Activated CD4-positive, alpha-beta T cell treated with anti-CD3 and anti-CD28 coated beads, Interleukin-2, amount 10 ng/mL, durations not matched to agents 7 days and 5 days (primary cell): ENCODE results near the gene AUH. TPM values are rescaled to one million over a fixed set of nuclear protein-coding genes. Genes with fewer than 3 reads are reported as not detected.
"Not testable (repeated sequence)": the region's sequence is repeated elsewhere in the genome, so short reads cannot be mapped to it uniquely, and the experiment has no call there.

Experiments used
- CTCF ChIA-PET: fragments of 350-600 bp; sonication (Branson Sonifier 250); formaldehyde crosslinking; loops from one replicate; lab custom pipeline; 2021; ENCODE audit warnings: antibody characterized with exemption; lab: Charles Lee
- POLR2A ChIA-PET: fragments of 350-600 bp; sonication (Branson Sonifier 250); formaldehyde crosslinking; loops from one replicate; lab custom pipeline; 2021; ENCODE audit warnings: antibody characterized with exemption; lab: Charles Lee
- DNase-seq: peaks from one replicate; pipeline ENCODE4 v3.0.0-alpha.2; 2020
- H3K27ac Mint-ChIP-seq: one replicate; pipeline ENCODE4 v1.8.0; 2021; ENCODE audit warnings: mild to moderate bottlenecking, moderate library complexity, mixed read lengths
- H3K27me3 Mint-ChIP-seq: one replicate; pipeline ENCODE4 v1.8.0; 2021; ENCODE audit warnings: mixed read lengths
- H3K36me3 Mint-ChIP-seq: one replicate; pipeline ENCODE4 v1.8.0; 2021; ENCODE audit warnings: low read depth, mixed read lengths
- H3K4me1 Mint-ChIP-seq: one replicate; pipeline ENCODE4 v1.8.0; 2021; ENCODE audit warnings: mixed read lengths
- H3K4me3 Mint-ChIP-seq: one replicate; pipeline ENCODE4 v1.8.0; 2021; ENCODE audit warnings: mild to moderate bottlenecking, moderate library complexity, mixed read lengths
- H3K9me3 Mint-ChIP-seq: one replicate; pipeline ENCODE4 v1.8.0; 2021; ENCODE audit warnings: mixed read lengths
- total RNA-seq, 2 experiments: library from RNA; stranded (reverse); gene quantifications; one replicate each; pipeline ENCODE4 v1.2.3, GENCODE V29; 2021

AUH gene
- total RNA-seq, 2 experiments from 2014 or later = 16.8 to 17.0 TPM

DNA sequence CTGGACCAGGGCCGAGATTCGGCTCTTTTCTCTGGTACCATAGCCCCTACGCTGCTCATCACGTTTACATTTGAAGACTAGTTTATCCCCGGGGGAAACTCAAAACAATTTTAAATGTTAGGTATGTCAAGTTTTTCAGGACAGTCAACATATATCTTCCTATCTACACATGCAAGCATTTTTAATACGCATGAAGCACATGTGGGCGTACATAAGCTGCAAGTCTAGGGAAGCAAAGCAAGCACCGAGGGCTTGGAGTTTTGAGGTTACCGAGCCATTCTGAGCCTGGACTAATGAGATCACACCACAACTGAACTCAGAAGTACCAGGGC, 154.4 kb downstream of the AUH start:
- DNase-seq = no peak
- peak overlapping the region; percentile 87 for H3K27ac Mint-ChIP-seq
- peak overlapping the region; percentile 59 for H3K4me3 Mint-ChIP-seq
- ChIA-PET POLR2A (interaction anchor here (0.7 to 1.2 kb wide), 2 partner anchors 42 to 143 kb away, joined by 3 to 5 read pairs; no protein-coding TSS in a partner anchor), CTCF (interaction anchor here (0.6 to 1.5 kb wide), 5 partner anchors 11 to 44 kb away, joined by 3 to 7 read pairs (median 4); no protein-coding TSS in a partner anchor)
- H3K9me3 Mint-ChIP-seq = peaks cover 30% of the 10 kb centered on the region
- H3K36me3 Mint-ChIP-seq = peaks cover 51% of the 10 kb centered on the region
- H3K27me3 Mint-ChIP-seq = no peaks in the 10 kb centered on the region
- H3K4me1 Mint-ChIP-seq = peaks cover 49% of the 10 kb centered on the region

DNA sequence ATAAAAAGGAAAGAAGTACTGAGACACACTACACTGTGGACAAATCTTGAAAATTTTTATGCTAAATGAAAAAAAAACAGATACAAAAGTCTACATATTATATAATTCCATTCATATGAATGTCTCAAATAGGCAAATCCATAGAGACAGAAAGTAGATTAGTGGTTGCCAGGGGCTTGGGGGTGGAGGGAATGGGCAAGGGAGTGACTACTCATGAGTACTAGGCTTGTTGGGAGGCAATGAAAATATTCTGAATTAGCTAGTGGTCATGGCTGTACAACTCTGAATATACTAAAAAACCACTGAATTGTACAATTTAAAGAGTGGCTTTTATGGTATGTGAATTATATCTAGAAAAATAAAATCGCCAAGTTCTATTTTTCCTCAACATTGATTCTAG, 154.9 kb downstream of the AUH start:
- ChIA-PET CTCF (interaction anchor here (0.6 to 1.8 kb wide), 4 partner anchors 11 to 1006 kb away, joined by 3 to 7 read pairs (median 4); no protein-coding TSS in a partner anchor), POLR2A (no interaction called here)
- Mint-ChIP-seq H3K27ac (no peak overlapping the region), H3K27me3 (no peaks in the 10 kb centered on the region), H3K4me1 (peaks cover 50% of the 10 kb centered on the region), H3K9me3 (peaks cover 34% of the 10 kb centered on the region), H3K36me3 (peaks cover 50% of the 10 kb centered on the region), H3K4me3 (no peak overlapping the region)
- DNase-seq = no peak

DNA sequence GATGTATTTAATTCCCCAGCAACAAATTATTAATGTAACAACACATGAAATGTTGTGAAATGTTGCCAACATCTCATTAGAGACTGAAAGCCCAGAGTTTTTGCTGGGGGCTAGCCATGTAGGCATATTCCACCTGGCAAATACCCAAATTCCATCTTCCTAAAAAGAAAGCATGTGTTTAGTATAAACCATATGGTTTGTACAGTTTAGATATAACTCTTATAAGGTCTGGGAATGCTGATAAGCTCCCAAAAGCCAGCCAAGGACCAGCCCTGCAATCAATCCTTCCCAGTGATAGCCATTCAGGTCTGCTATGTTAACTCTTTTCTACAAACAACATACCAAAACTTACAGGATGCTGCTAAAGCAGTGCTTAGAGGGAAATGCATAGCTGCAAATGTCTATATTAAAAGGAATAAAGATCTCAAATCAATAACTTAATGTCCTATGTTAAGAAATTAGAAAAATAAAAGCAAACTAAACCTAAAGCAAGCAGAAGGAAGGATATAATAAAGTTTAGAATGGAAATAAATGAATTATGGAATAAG, 158.9 kb downstream of the AUH start:
- Mint-ChIP-seq H3K36me3 (peaks cover 50% of the 10 kb centered on the region), H3K4me1 (peaks cover 47% of the 10 kb centered on the region), H3K9me3 (peaks cover 57% of the 10 kb centered on the region), H3K27me3 (no peaks in the 10 kb centered on the region), H3K4me3 (no peak overlapping the region), H3K27ac (no peak overlapping the region)
- ChIA-PET POLR2A (no interaction called here), CTCF (interaction anchor here (2.1 kb wide), 1 partner anchor 18 kb away, joined by 5 read pairs; no protein-coding TSS in a partner anchor)
- DNase-seq = no peak

DNA sequence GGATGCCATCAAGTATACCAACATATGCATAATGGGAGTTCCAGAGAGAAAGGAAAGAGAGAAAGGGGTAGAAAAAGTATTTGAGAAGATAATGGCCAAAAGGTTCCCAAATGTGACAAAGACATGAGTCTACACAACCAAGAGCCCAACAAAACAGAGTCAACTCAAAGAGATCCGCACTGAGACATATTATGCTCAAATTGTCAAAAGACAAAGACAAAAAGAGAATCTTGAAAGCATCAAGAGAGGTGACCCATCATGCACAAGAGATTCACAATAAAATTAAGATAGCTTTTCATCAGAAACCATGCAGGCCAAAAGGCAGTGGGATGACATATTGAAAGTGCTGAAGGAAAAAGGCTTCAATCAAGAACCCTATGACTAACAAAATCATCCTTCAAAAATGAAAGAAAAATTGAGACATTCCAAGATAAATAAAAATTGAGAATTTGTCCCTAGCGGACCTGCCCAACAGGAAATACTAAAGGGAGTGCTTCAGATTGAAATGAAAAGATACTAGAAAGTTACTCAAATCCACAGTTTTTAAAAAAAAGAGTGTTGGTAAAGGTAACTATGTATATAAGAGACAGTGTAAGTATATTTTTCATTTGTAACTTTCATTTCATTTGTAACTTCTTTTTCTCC, 160.9 kb downstream of the AUH start:
- H3K27me3 Mint-ChIP-seq = no peaks in the 10 kb centered on the region
- H3K27ac Mint-ChIP-seq = no peak overlapping the region
- no peak for DNase-seq
- peaks cover 50% of the 10 kb centered on the region for H3K9me3 Mint-ChIP-seq
- H3K36me3 Mint-ChIP-seq = peaks cover 53% of the 10 kb centered on the region
- CTCF ChIA-PET = interaction anchor here (0.8 to 2.1 kb wide), 4 partner anchors 8 to 50 kb away, joined by 3 to 5 read pairs (median 4); no protein-coding TSS in a partner anchor
- H3K4me3 Mint-ChIP-seq = no peak overlapping the region
- H3K4me1 Mint-ChIP-seq = peaks cover 39% of the 10 kb centered on the region
- POLR2A ChIA-PET = no interaction called here

DNA sequence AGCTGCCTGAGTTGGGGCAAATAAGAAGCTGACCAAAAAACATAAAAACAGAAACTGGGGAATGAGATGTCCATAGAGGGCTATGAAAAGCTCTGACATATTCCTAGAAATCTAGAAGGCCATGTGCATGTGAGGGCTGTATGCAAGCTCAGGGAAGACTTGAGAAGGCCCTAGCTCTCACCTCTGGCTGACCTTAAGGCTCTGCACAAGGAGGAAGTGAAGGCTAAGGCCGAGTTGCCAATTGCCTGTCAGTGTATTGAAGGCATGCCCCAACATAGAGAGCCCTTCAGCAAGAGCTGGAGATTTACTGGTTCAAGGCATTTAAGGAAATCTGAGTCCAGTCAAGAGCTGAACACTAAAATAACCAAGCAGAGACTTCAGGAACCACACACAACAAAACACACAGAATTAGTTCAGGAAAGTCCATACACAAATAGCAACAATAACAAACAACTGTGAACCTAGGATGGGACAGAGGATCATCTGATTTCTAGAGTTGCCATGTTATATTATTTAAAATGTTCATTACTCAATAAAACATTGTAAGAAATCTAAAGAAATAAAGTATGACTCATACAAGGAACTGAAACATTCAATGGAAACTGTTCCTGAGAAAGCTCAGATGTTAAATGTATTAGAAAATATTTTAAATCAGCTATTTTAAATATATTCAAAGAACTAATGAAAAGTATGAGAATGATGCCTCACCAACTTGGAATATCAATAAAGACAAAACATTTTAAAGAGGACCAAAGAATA, 161.8 kb downstream of the AUH start:
- H3K36me3 Mint-ChIP-seq = peaks cover 49% of the 10 kb centered on the region
- H3K27ac Mint-ChIP-seq = no peak overlapping the region
- H3K4me3 Mint-ChIP-seq = no peak overlapping the region
- H3K9me3 Mint-ChIP-seq = peaks cover 50% of the 10 kb centered on the region
- DNase-seq = no peak
- CTCF ChIA-PET = interaction anchor here (0.6 to 2.1 kb wide), 7 partner anchors 9 to 107 kb away, joined by 3 to 5 read pairs (median 3); no protein-coding TSS in a partner anchor
- POLR2A ChIA-PET = no interaction called here
- H3K27me3 Mint-ChIP-seq = no peaks in the 10 kb centered on the region
- peaks cover 44% of the 10 kb centered on the region for H3K4me1 Mint-ChIP-seq

DNA sequence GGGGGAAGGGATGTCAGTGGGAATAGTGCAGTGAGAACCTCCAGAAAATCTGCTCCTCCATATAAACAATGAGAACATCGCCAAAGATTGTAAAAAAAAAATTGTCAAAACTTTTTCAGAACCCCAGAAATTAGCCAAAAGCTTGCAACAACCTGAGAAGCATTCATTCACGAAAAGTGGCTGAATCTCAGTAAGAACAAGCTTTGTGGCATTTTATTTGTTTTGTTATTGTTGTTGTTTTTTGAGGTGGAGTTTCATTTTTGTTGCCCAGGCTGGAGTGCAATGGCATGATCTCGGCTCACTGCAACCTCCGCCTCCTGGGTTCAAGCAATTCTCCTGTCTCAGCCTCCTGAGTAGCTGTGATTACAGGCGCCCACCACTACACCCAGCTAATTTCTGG, 162.8 kb downstream of the AUH start:
- Mint-ChIP-seq H3K36me3 (peaks cover 41% of the 10 kb centered on the region), H3K9me3 (peaks cover 45% of the 10 kb centered on the region), H3K4me1 (peaks cover 51% of the 10 kb centered on the region)
- CTCF ChIA-PET = interaction anchor here (0.7 to 1.8 kb wide), 6 partner anchors 9 to 106 kb away, joined by 3 to 4 read pairs (median 4); no protein-coding TSS in a partner anchor
- not testable (repeated sequence) for H3K4me3 Mint-ChIP-seq, H3K27ac Mint-ChIP-seq, H3K27me3 Mint-ChIP-seq, DNase-seq
- POLR2A ChIA-PET = interaction anchor here (1.1 kb wide), 1 partner anchor 9 kb away, joined by 3 read pairs; no protein-coding TSS in a partner anchor

DNA sequence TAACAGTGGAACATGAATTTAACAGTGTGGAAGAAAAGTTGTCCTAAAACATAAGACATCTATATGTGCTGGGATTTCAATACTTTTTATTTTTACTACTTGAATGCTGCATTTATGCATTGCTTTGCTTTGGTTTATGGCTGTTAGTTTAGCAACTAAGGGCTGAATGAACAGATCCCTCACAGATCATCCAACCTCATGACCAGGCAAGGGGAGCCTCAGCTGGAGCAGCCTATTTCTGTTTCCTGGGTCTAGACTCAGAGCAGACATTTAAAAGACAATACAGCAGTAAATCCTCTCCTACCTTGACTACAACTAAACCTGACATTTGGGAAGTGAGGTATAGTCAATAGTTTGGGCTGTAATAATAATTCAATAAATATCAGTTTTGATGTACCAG, 163.3 kb downstream of the AUH start:
- Mint-ChIP-seq H3K27me3 (no peaks in the 10 kb centered on the region), H3K4me1 (peaks cover 55% of the 10 kb centered on the region), H3K4me3 (no peak overlapping the region), H3K27ac (no peak overlapping the region), H3K9me3 (peaks cover 44% of the 10 kb centered on the region), H3K36me3 (peaks cover 40% of the 10 kb centered on the region)
- ChIA-PET POLR2A (interaction anchor here (1.1 kb wide), 1 partner anchor 10 kb away, joined by 3 read pairs; no protein-coding TSS in a partner anchor), CTCF (interaction anchor here (0.6 to 1.8 kb wide), 6 partner anchors 10 to 390 kb away, joined by 3 to 6 read pairs (median 4); no protein-coding TSS in a partner anchor)
- no peak for DNase-seq

DNA sequence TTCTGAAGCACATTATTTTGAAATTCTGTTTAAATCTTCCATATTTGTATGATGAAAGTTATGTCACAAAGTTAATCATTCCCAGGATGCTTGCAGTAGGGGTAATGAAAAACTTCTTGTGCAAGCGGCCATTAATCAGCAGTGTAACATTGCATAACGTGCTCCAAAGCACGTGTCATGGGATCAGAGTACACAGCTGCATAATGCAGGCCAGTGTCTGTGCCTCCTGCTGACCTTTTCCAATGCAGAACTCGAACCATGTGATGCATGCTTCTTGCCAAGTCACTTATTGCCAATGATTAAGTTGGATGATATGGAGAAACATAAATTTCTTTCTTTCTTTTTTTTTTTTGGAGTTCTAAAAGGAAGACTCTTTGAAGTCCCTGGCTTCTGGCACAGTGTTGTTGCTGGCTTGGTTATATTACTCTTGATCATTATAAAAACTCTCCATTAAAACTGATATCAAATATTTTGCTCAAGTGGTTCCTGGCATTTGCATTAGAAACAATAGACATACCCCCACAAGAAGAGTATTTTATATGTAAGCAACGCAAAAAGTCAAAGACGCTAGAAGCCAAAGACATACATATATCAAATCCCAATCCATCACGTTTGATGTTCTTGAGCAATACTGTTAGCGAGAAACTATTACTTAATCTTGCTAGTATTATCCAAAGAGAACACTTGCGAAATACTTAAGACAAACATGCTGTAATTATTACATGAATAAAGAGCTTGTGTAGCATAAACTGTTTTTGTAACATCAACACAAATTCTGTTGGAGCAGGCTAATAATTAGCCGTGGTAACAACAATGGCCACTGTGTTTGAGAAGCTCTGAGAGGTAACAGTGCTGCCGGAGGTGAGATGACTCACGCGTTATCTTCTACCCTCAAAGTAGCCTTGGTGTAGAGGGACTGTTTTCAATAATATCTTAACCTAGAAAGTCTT, 164.2 kb downstream of the AUH start:
- no peak for DNase-seq
- ChIA-PET CTCF (interaction anchor here (0.5 to 1.3 kb wide), 7 partner anchors 20 to 389 kb away, joined by 3 to 6 read pairs (median 3); no protein-coding TSS in a partner anchor), POLR2A (no interaction called here)
- Mint-ChIP-seq H3K36me3 (peaks cover 35% of the 10 kb centered on the region), H3K9me3 (peaks cover 36% of the 10 kb centered on the region), H3K4me1 (peaks cover 56% of the 10 kb centered on the region), H3K27ac (no peak overlapping the region), H3K4me3 (no peak overlapping the region), H3K27me3 (no peaks in the 10 kb centered on the region)

DNA sequence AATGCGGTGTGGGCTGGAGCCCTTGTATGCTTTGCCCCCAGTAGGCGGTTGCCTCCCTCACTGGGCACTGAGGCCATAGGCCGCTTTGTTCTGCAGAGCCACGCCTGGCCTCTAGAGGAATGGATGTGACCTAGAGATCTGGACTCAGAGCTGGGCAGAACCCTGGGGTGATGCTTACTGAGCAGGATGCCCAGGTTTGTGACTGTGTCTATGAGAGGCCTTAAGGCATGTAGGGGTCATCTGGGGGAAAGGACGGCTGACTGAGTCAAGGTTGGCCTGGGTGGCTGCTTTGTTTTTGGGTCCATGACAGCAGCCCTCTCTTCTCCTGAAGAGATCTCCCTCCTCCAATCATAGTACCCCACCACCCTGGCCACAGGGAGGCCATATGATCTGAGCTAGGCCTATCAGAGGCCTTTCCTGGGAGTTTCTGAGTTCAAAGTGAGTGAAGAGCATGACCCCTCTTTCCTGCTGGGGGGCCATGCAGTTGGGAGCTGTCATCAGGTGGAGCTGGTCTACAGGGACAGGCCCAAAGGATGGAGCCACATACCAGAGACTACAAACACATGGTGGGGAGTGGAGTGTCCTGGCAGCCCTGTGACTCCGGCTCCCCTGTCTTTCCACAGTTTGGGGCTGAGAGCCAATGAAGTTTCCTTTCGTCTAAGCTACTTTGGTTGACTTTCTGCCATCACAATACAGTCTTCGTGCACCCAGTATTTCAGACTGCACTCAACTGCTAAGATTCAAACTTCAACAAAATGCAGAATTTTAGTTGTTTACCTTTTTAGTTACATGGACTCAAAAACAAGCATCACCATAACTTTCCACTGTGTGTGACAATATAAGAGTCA, 165.4 kb downstream of the AUH start:
- peaks cover 29% of the 10 kb centered on the region for H3K36me3 Mint-ChIP-seq
- peaks cover 27% of the 10 kb centered on the region for H3K9me3 Mint-ChIP-seq
- H3K27me3 Mint-ChIP-seq = no peaks in the 10 kb centered on the region
- DNase-seq = no peak
- ChIA-PET CTCF (interaction anchor here (0.6 to 1.2 kb wide), 4 partner anchors 11 to 121 kb away, joined by 3 to 4 read pairs (median 3); no protein-coding TSS in a partner anchor), POLR2A (no interaction called here)
- H3K27ac Mint-ChIP-seq = no peak overlapping the region
- H3K4me1 Mint-ChIP-seq = peaks cover 66% of the 10 kb centered on the region
- H3K4me3 Mint-ChIP-seq = no peak overlapping the region

DNA sequence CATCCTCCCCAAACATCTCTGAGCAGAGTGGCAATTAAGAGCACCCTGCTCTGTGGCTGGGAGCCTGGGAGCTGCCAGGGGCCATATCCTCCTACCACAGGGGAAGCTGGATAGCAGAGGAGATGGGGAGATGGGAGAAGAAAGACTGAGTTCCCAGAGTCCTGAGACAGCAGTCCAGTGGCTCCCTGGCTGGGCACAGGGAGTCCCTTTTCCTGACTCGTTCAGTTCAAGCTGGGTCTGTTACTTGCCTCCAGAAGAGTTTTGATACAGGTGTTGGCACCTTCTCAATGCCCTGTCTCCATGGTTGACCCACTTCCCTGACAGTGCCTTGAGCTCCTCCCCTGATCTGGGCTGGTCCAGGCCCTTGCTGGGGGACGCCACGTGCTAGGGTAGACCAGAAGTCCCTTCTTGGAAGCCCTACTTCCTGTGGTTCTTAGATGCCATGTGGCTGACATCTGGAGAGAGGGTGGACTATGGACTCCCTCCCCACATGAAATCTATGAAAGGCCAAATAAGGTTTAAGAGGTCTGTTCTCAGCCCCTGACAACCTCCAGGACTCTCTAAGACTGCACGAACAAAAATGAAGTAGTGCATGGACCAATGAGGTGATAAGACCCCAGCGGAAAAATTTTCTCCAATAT, 166.2 kb downstream of the AUH start:
- ChIA-PET POLR2A (no interaction called here), CTCF (interaction anchor here (0.6 to 2.1 kb wide), 2 partner anchors 12 to 532 kb away, joined by 3 to 7 read pairs; no protein-coding TSS in a partner anchor)
- Mint-ChIP-seq H3K4me1 (peaks cover 71% of the 10 kb centered on the region), H3K4me3 (no peak overlapping the region), H3K9me3 (peaks cover 18% of the 10 kb centered on the region), H3K27me3 (no peaks in the 10 kb centered on the region), H3K27ac (peak overlapping the region; percentile 98), H3K36me3 (peaks cover 23% of the 10 kb centered on the region)
- DNase-seq = no peak
